GM12878 (cell line): ENCODE results near the gene CLEC19A. TPM values are rescaled to one million over a fixed set of nuclear protein-coding genes. Genes with fewer than 3 reads are reported as not detected.

ENCODE experiments used
- CREB1 ChIP-seq: IDR thresholded peaks from 2 replicates; pipeline ENCODE4 v1.6.1; 2012; ENCODE audit warnings: low read depth, mild to moderate bottlenecking, inconsistent platforms
- ETV6 ChIP-seq, 2 experiments: fragments of 450-650 bp in 1 of 2; IDR thresholded peaks in 1 of 2; conservative IDR thresholded peaks in 1 of 2; 2 replicates each; pipeline ENCODE4 v1.6.1; 2014; ENCODE audit warnings: antibody characterized with exemption in 1 of 2, borderline replicate concordance in 1 of 2, low read depth in 1 of 2, mild to moderate bottlenecking in 1 of 2, moderate library complexity in 1 of 2
- EZH2 ChIP-seq: IDR thresholded peaks from 2 replicates; pipeline ENCODE4 v1.6.1; 2012; ENCODE audit warnings: low read depth, mild to moderate bottlenecking, control low read depth, inconsistent platforms, low read length, borderline replicate concordance; ENCODE audit not compliant: control insufficient read depth
- GATAD2B ChIP-seq: fragments of 450-650 bp; conservative IDR thresholded peaks from 2 replicates; pipeline ENCODE4 v1.6.1; 2017; ENCODE audit warnings: low read depth, mild to moderate bottlenecking, moderate library complexity
- HDGF ChIP-seq: fragments of 450-650 bp; IDR thresholded peaks from 2 replicates; pipeline ENCODE4 v1.6.1; 2016; ENCODE audit warnings: antibody characterized with exemption
- MTA2 ChIP-seq: fragments of 450-650 bp; IDR thresholded peaks from 2 replicates; pipeline ENCODE4 v1.6.1; 2016; ENCODE audit warnings: low read depth, mild to moderate bottlenecking, moderate library complexity
- PAX8 ChIP-seq: fragments of 450-650 bp; IDR thresholded peaks from 2 replicates; pipeline ENCODE4 v1.6.1; 2017; ENCODE audit warnings: mild to moderate bottlenecking, moderate library complexity
- RB1 ChIP-seq: fragments of 450-650 bp; formaldehyde crosslinking; IDR thresholded peaks from 2 replicates; pipeline ENCODE4 v1.6.1; 2017; ENCODE audit warnings: mild to moderate bottlenecking, borderline replicate concordance
- RUNX3 ChIP-seq: IDR thresholded peaks from 2 replicates; pipeline ENCODE4 v1.6.1; 2012; ENCODE audit warnings: low read length, inconsistent platforms
- ZBTB40 ChIP-seq: fragments of 450-650 bp; IDR thresholded peaks from 2 replicates; pipeline ENCODE4 v1.6.1; 2016; ENCODE audit warnings: mild to moderate bottlenecking, moderate library complexity, borderline replicate concordance
- polyA plus RNA-seq, 11 experiments: library from polyadenylated mRNA; depleted of rRNA in 4 of 11; unstranded in 6 of 11; stranded (reverse) in 5 of 11; fragments of >200 nt; fragmentation: Nextera tagmentation in 4 of 11; fragmentation: Illumina TruSeq in 1 of 11; extraction: Ambion mirVana in 4 of 11; extraction: Trizol in 1 of 11; gene quantifications; 1 replicate in 1 of 11; 2 replicates in 10 of 11; pipeline versions ENCODE4 v1.2.1 to v1.2.3, GENCODE V29; 2011 to 2016; ENCODE audit warnings: inconsistent platforms in 2 of 11, missing spikeins in 2 of 11, low read depth in 1 of 11
- total RNA-seq, 4 experiments: library from RNA; depleted of rRNA in 3 of 4; stranded (reverse); fragments of >200 nt in 3 of 4; fragmentation: Illumina TruSeq in 1 of 4; extraction: Trizol in 1 of 4; gene quantifications; 2 replicates each; pipeline versions ENCODE4 v1.2.1 to v1.2.3, GENCODE V29; 2013 to 2021

CLEC19A gene
- total and polyA plus RNA-seq, 10 of the 15 experiments (the other 5 are each of a cell fraction or from before 2014, with no cell fraction given) = 0.03 TPM; not detected in 8

- no peak for TF ChIP-seq EZH2
- no peak for TF ChIP-seq ZBTB40
- no peak for TF ChIP-seq PAX8
- no peak for TF ChIP-seq CREB1
- no peak for TF ChIP-seq ETV6 (conservative IDR thresholded peaks at IDR 0.05 in 1 of 2, IDR thresholded peaks at IDR 0.05 in 1 of 2; ENCODE audit: borderline replicate concordance in 1 of 2, low read depth in 1 of 2)
- TF ChIP-seq HDGF = no peak
- no peak for TF ChIP-seq MTA2
- TF ChIP-seq GATAD2B = no peak
- no peak for TF ChIP-seq RUNX3
- TF ChIP-seq RB1 = no peak
Measured at GRCh38 chr16:19348125-19348524, 62.6 kb downstream of the CLEC19A start (continued).
